Caco-2 (cell line): ENCODE results near the gene CBARP. TPM values are rescaled to one million over a fixed set of nuclear protein-coding genes. Genes with fewer than 3 reads are reported as not detected.
A peak's percentile ranks its signal among the peaks of the same experiment; 100 is the strongest.

Experiments
- Bru-seq: library from RNA; stranded (reverse); fragments of 400-500 nt; gene quantifications from one replicate; lab custom pipeline; 2021; lab: Mats Ljungman, UMichigan
- BruChase-seq, 2 experiments: library from RNA; stranded (reverse); fragments of 400-500 nt; gene quantifications; one replicate each; lab custom pipeline; 2021; lab: Mats Ljungman, UMichigan
- BruUV-seq: library from RNA; stranded (reverse); fragments of 400-500 nt; replicated peaks from 2 replicates; lab custom pipeline; 2021; lab: Mats Ljungman, UMichigan
- CTCF ChIA-PET: fragments of 300-600 bp; sonication (Branson Sonifier 250); formaldehyde crosslinking; loops from one replicate; lab custom pipeline; 2022; ENCODE audit warnings: antibody characterized with exemption; lab: Charles Lee
- POLR2A ChIA-PET: fragments of 300-600 bp; sonication (Branson Sonifier 250); formaldehyde crosslinking; loops from one replicate; lab custom pipeline; 2022; ENCODE audit warnings: antibody characterized with exemption; lab: Charles Lee
- DNase-seq, 2 experiments: peaks; one replicate each; pipeline versions ENCODE4 v3.0.0 to v3.0.0-alpha.2; 2020 to 2022
- H3K27me3 ChIP-seq: replicated peaks from 2 replicates; pipeline ENCODE4 v1.6.0; 2011; ENCODE audit warnings: low read length; ENCODE audit not compliant: control insufficient read depth, insufficient read depth
- H3K36me3 ChIP-seq: 2 replicates; pipeline ENCODE4 v1.5.1; 2011; ENCODE audit warnings: low read length; ENCODE audit not compliant: control insufficient read depth, insufficient read depth
- H3K4me1 ChIP-seq: fragments of 250-450 bp; sonication (Bioruptor Pico); 2 replicates; pipeline ENCODE4 v1.5.1; 2020; ENCODE audit warnings: mild to moderate bottlenecking
- H3K4me3 ChIP-seq: 2 replicates; pipeline ENCODE4 v1.5.1; 2011; ENCODE audit warnings: low read depth, mild to moderate bottlenecking, control low read depth, low read length
- H3K9me3 ChIP-seq: fragments of 250-450 bp; sonication (Bioruptor Pico); 2 replicates; pipeline ENCODE4 v1.5.1; 2020; ENCODE audit warnings: mild to moderate bottlenecking, moderate library complexity
- H3K27ac Mint-ChIP-seq: one replicate; pipeline ENCODE4 v1.8.0; 2022; ENCODE audit warnings: mixed read lengths; ENCODE audit not compliant: unreplicated experiment
- H3K27me3 Mint-ChIP-seq: one replicate; pipeline ENCODE4 v1.8.0; 2022; ENCODE audit warnings: mixed read lengths; ENCODE audit not compliant: insufficient read depth, unreplicated experiment
- H3K36me3 Mint-ChIP-seq: one replicate; pipeline ENCODE4 v1.8.0; 2022; ENCODE audit warnings: mild to moderate bottlenecking, mixed read lengths; ENCODE audit not compliant: insufficient read depth, unreplicated experiment
- H3K4me1 Mint-ChIP-seq: one replicate; pipeline ENCODE4 v1.8.0; 2022; ENCODE audit warnings: low read depth, mixed read lengths; ENCODE audit not compliant: unreplicated experiment
- H3K4me3 Mint-ChIP-seq: one replicate; pipeline ENCODE4 v1.8.0; 2022; ENCODE audit warnings: mild to moderate bottlenecking, moderate library complexity, mixed read lengths; ENCODE audit not compliant: unreplicated experiment
- H3K9me3 Mint-ChIP-seq: one replicate; pipeline ENCODE4 v1.8.0; 2022; ENCODE audit warnings: mixed read lengths; ENCODE audit not compliant: unreplicated experiment
- CTCF ChIP-seq, 2 experiments: fragments of 200-600 bp in 1 of 2; IDR thresholded peaks; 1 replicate in 1 of 2; 2 replicates in 1 of 2; pipeline versions ENCODE4 v1.5.1 to v1.8.0; 2011 to 2022; ENCODE audit warnings: antibody characterized with exemption in 1 of 2, control low read depth in 1 of 2, inconsistent platforms in 1 of 2, low read depth in 1 of 2, low read length in 1 of 2, mild to moderate bottlenecking in 1 of 2, moderate library complexity in 1 of 2; ENCODE audit not compliant: insufficient read depth in 1 of 2, severe bottlenecking in 1 of 2, unreplicated experiment in 1 of 2
- intact Hi-C: fragments of 100-400 bp; cut with micrococcal nuclease; formaldehyde crosslinking; loops from one replicate; pipeline ENCODE4 v1.10.0; 2022; ENCODE audit not compliant: unreplicated experiment
- long read RNA-seq: library from polyadenylated mRNA; stranded (forward); transcript quantifications from one replicate; pipeline ENCODE4 v2.0.0, GENCODE V29; 2022
- total RNA-seq: library from RNA; stranded (reverse); gene quantifications from 2 replicates; pipeline ENCODE4 v1.2.3, GENCODE V29; 2022

CBARP gene
- total RNA-seq (7.3 and 9.7 TPM in 2 replicates), Bru-seq, nascent RNA (percentile 30 among the genes with signal in this experiment), BruChase-seq, experiment 1, labeled RNA remaining after a 2-hour chase (percentile 33 among the genes with signal in this experiment), BruChase-seq, experiment 2, labeled RNA remaining after a 6-hour chase (percentile 49 among the genes with signal in this experiment)
- long read RNA-seq, partial matches to known transcripts, result 1 of 9 reads
- long read RNA-seq, other reads (novel, unspliced or antisense), result 7 of 9 reads

GRCh38 chr19:1237754-1238368, at the start of gene CBARP:
Gene CBARP, minus strand, starts transcription at chr19:1238005. Its CDS starts 1,905 bp downstream, at chr19:1236100.
- Histone ChIP-seq H3K4me3 (peak within 1 kb of the TSS; percentile 79), H3K27me3 (no peaks in the 10 kb centered on the region), H3K9me3 (no peaks in the 10 kb centered on the region), H3K4me1 (peaks cover 22% of the 10 kb centered on the region), H3K36me3 (no peaks in the 10 kb centered on the region)
- H3K9me3 Mint-ChIP-seq, result no peaks in the 10 kb centered on the region
- ChIA-PET POLR2A (interaction anchor here (0.6 to 2.1 kb wide), 2 partner anchors 31 to 56 kb away, joined by 5 to 8 read pairs; partner anchors contain the start of gene CIRBP), CTCF (interaction anchor here (0.5 kb wide), 1 partner anchor 173 kb away, joined by 3 read pairs; no protein-coding TSS in a partner anchor)
- H3K4me3 Mint-ChIP-seq, result peak within 1 kb of the TSS; percentile 77
- peak in 1 of 2 experiments; percentile 63 for DNase-seq
- intact Hi-C loops, result no loop called here
- TF ChIP-seq CTCF (IDR thresholded peaks at IDR 0.05; ENCODE audit: insufficient read depth in 1 of 2, low read depth in 1 of 2, low read length in 1 of 2, severe bottlenecking in 1 of 2, unreplicated experiment in 1 of 2), result no peak
- no TSS peak for BruUV-seq
- no peaks in the 10 kb centered on the region for H3K4me1 Mint-ChIP-seq
- H3K36me3 Mint-ChIP-seq, result peaks cover 13% of the 10 kb centered on the region
- H3K27me3 Mint-ChIP-seq, result no peaks in the 10 kb centered on the region
- H3K27ac Mint-ChIP-seq, result peak within 1 kb of the TSS; percentile 59

GRCh38 chr19:1286487-1287353, 48.9 kb upstream of the CBARP start:
- Histone ChIP-seq H3K27me3 (no peaks in the 10 kb centered on the region), H3K4me3 (peak overlapping the region; percentile 72)

More at GRCh38 chr19:1286487-1287353, 48.9 kb upstream of the CBARP start:
- no peaks in the 10 kb centered on the region for H3K9me3 Mint-ChIP-seq
- H3K27me3 Mint-ChIP-seq, result no peaks in the 10 kb centered on the region
- intact Hi-C loops, result no loop called here
- peak overlapping the region; percentile 66 for H3K27ac Mint-ChIP-seq
- H3K36me3 Mint-ChIP-seq, result peaks cover 10% of the 10 kb centered on the region
- TF ChIP-seq CTCF (IDR thresholded peaks at IDR 0.05; ENCODE audit: insufficient read depth in 1 of 2, low read depth in 1 of 2, low read length in 1 of 2, severe bottlenecking in 1 of 2, unreplicated experiment in 1 of 2), result no peak
- no peaks in the 10 kb centered on the region for H3K36me3 ChIP-seq
- CTCF ChIA-PET, result no interaction called here
- H3K4me1 Mint-ChIP-seq, result peaks cover 8% of the 10 kb centered on the region
- H3K4me1 ChIP-seq, result peaks cover 52% of the 10 kb centered on the region
- no peak for DNase-seq
- POLR2A ChIA-PET, result interaction anchor here (0.6 kb wide), 1 partner anchor 27 kb away, joined by 3 read pairs; no protein-coding TSS in a partner anchor
- H3K4me3 Mint-ChIP-seq, result peak overlapping the region; percentile 80
- H3K9me3 ChIP-seq, result no peaks in the 10 kb centered on the region
- no TSS peak for BruUV-seq
